H54 (cell line): ENCODE data around the gene HOXD4.

Experiments used
- DNase-seq: peaks from one replicate; pipeline ENCODE4 v3.0.0; 2011; ENCODE audit warnings: low spot score, mixed read lengths; ENCODE audit not compliant: insufficient read length
- FAIRE-seq: peaks from 3 replicates; lab custom pipeline; 2011; peaks lifted over from hg19 to GRCh38; lab: Jason Lieb, UNC
- POLR2A ChIP-seq: IDR thresholded peaks from 2 replicates; pipeline ENCODE4 v1.6.1; 2011; ENCODE audit warnings: low read depth, mild to moderate bottlenecking, low read length

HOXD4 gene

GRCh38 chr2:176178038-176178756 lies 26.8 kb downstream of the HOXD4 start:
- no peak for TF ChIP-seq POLR2A
- DNase-seq (no peak), FAIRE-seq (no peak)

GRCh38 chr2:176178757-176179295 lies 27.5 kb downstream of the HOXD4 start:
- DNase-seq (no peak), FAIRE-seq (no peak)
- TF ChIP-seq POLR2A = no peak

GRCh38 chr2:176181551-176181950 lies 30.2 kb downstream of the HOXD4 start:
- TF ChIP-seq POLR2A = no peak
- no peak for DNase-seq
- no peak for FAIRE-seq

- no peak for FAIRE-seq
- DNase-seq = no peak
- TF ChIP-seq POLR2A = no peak
Measured at GRCh38 chr2:176182671-176183070, 31.3 kb downstream of the HOXD4 start.

GRCh38 chr2:176184749-176185148 lies 33.4 kb downstream of the HOXD4 start:
- no peak for FAIRE-seq
- TF ChIP-seq POLR2A = no peak

GRCh38 chr2:176186024-176186423 lies 34.7 kb downstream of the HOXD4 start:
- no peak for FAIRE-seq
- no peak for DNase-seq
- TF ChIP-seq POLR2A = no peak

More at GRCh38 chr2:176184749-176185148, 33.4 kb downstream of the HOXD4 start:
- DNase-seq = no peak

- no peak for FAIRE-seq
- DNase-seq = peak; percentile 34
- TF ChIP-seq POLR2A = no peak
Measured at GRCh38 chr2:176187200-176187898, 36.0 kb downstream of the HOXD4 start.

GRCh38 chr2:176187899-176188773 lies 36.8 kb downstream of the HOXD4 start, which contains the start of gene HOXD1:
HOXD1 (plus strand) TSS chr2:176188668; CDS start chr2:176188802, 134 bp downstream.
- peak; percentile 73 for DNase-seq
- FAIRE-seq = no peak
- peak; percentile 32; the same call in 1 of the 2 replicates for TF ChIP-seq POLR2A

- TF ChIP-seq POLR2A = no peak
- no peak for DNase-seq
- FAIRE-seq = no peak
Measured at GRCh38 chr2:176188774-176189680, 37.7 kb downstream of the HOXD4 start.

- FAIRE-seq = no peak
Measured at GRCh38 chr2:176189681-176190641, 38.6 kb downstream of the HOXD4 start.

GRCh38 chr2:176192351-176192750 lies 41.0 kb downstream of the HOXD4 start:
- TF ChIP-seq POLR2A = no peak
- FAIRE-seq (no peak), DNase-seq (no peak)

More at GRCh38 chr2:176189681-176190641, 38.6 kb downstream of the HOXD4 start:
- no peak for DNase-seq
- no peak for TF ChIP-seq POLR2A

- FAIRE-seq (no peak), DNase-seq (no peak)
- no peak for TF ChIP-seq POLR2A
Measured at GRCh38 chr2:176193048-176193447, 41.7 kb downstream of the HOXD4 start.
